Colon (tissue), 2 donors: ENCODE data around the gene SCP2D1.

ENCODE experiments used
- FAIRE-seq: peaks from 2 replicates; lab custom pipeline; 2012; peaks lifted over from hg19 to GRCh38; lab: Jason Lieb, UNC
- donor health status: control.
- donor health status: control.

SCP2D1 gene

DNA sequence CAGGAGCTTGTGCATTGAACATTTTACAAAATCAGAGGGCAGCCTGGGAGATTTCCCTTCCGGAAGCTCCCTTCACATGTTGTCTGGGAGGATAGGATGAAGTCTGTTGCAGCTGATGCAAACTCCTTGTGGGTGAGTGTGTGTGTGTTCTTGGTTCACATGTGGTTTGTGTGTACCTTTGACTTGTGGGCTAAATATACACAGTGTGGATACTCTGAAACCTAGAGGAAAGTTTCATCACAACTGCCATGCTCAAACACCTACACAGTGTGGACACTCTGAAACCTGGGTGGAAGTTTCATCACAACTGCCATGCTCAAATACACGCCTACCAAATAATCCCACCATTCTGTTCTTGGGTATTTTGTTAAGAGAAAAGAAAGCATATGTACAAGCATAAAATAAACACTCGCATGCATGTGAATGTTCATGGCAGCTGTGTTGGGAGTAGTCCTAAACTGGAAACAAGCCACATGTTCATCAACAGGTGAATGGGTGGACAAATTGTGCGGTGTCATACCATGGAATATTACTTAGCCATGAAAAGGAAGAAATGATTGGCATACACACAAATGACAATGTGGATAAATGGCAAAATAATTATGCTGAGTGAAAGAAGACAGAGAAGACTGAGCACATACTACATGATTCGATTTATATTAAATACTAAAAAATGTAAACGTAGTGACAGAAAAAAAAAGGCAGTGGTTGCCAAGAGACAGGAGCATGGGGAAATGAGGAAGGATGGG lies 1.8 kb downstream of the SCP2D1 start:
- no peak for FAIRE-seq

DNA sequence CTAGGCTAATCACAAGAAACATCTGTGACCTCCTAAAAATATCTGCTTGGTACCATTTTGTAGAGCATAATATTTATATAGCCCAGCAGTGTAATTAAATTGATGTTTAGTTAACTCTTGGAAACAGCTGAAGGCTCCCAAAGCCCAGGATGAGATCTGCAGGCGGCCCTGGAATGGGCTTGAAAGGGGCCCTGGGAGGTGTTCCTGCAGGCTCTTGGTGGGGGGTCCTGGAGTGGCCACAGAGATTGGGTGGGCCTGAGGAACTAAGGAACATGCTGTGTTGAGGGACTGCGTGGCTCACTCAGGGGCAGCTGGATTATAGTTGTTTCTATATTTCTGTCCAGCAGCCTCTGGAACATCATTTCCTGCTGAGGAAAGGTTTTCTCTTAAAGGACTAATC lies 9.2 kb downstream of the SCP2D1 start:
- FAIRE-seq, result no peak

DNA sequence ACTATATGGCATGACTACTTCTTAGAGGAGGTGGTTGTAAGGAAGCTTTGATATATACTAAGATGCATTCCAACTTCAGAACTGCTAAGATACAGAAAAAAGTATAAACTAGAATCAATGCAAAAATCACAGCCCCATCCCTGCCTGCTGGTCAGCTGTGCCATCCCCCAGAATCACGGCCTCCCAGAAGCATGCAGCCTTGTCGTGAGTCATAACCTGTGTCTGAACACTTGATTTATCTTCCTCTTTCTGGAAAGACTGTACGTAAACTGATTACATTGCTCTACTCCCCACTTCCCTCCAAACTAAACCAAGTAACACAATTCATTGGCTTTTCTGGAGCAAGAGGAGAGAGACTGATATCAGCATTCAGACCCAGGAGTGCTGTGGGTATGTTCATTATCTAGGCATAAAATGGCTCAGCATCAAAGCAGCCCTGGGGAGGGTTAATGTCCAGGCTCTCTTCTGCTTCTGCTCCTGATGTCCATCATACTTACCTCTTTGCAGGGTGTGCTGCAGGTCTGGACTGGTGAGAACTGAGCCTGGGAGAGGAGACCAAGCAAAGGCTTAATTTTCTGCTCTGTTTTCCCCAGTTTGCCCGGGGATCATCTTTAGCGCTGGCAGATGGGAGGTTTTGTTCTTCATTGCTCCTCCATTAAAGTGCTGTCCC lies 18.4 kb downstream of the SCP2D1 start:
- no peak for FAIRE-seq

- no peak for FAIRE-seq
Measured at GRCh38 chr20:18832546-18833200, 19.1 kb downstream of the SCP2D1 start.

DNA sequence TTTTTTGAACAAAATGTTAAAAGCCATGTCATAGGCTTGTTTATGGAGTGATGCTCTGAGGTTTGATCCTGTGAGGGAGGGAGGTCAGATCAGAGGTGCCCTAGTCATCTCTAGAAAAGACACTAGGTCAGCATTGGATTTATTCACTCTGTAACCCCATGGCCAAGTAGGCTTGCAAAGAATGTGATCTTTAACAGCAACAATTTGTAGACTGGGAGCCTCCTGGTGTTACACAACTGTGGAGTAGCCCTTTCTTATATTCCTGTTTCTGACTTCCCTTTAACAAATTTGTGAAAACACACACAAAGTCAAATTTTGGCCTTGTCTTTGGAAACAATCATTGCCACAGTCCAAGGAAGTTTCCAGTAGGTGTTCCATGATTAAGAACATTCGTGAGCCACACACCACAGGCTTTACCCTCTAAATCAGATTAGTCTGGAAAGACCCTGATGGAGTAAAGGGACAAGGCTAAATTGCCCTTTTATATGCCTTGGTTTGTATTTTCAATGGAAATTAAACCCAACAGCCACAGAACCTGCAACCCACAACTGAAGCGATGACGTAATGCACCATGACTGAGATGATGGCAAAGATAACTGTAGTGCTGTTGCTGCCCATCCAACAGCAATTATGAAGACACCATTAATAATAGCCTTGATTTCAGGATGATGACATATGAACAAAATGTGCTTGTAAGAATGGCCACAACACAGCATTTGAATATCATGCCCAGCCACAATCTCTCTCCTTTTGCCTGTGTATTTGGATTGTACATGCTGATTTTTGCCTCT lies 22.1 kb downstream of the SCP2D1 start:
- no peak for FAIRE-seq

GRCh38 chr20:18837718-18838117 lies 24.1 kb downstream of the SCP2D1 start:
- FAIRE-seq, result no peak

GRCh38 chr20:18839507-18840247 lies 26.1 kb downstream of the SCP2D1 start:
- no peak for FAIRE-seq

DNA sequence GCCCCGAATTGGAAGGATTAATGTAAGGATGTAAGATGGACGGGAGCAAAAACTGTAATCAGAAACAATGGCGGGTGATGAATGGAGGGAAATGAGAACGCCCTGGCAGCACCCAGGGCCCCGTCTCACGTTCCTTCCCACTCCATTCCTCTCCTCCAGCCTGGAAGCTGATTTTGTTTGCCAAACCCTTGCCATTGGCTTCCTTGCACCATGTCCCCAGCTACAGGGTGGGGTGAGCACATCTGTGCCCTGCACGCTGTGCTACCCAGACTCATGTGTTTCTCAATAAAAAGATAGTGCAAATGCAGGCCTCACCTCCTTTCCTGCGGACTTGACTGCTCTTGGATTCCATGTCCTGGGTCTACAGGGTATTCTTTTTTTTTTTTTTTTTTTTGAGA lies 26.7 kb downstream of the SCP2D1 start:
- FAIRE-seq, result no peak

DNA sequence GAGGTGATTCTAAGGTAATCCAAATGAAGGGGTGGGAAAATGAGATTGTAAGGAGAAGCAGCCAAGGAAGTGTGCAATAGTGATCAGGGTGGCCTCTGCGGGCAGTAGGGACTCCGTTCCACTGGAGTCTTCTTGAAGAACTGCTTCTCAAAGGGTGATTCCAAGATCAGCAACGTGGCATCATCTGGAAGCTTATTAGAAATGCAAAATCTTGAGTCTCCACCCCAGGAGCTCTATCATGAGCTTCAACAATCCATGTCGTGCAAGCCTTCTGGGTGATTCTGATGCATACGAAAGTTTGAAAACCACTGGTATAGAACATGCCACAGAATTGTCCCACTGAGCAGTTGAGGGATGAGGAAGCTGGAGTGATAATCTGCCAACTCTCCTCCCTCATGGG lies 31.4 kb downstream of the SCP2D1 start:
- no peak for FAIRE-seq

- FAIRE-seq, result no peak
Measured at GRCh38 chr20:18847226-18847755, 33.7 kb downstream of the SCP2D1 start.

GRCh38 chr20:18849131-18849530 lies 35.5 kb downstream of the SCP2D1 start:
- FAIRE-seq, result no peak

- FAIRE-seq, result no peak
Measured at GRCh38 chr20:18851629-18852028, 38.0 kb downstream of the SCP2D1 start.

GRCh38 chr20:18852318-18852717 lies 38.7 kb downstream of the SCP2D1 start:
- no peak for FAIRE-seq

DNA sequence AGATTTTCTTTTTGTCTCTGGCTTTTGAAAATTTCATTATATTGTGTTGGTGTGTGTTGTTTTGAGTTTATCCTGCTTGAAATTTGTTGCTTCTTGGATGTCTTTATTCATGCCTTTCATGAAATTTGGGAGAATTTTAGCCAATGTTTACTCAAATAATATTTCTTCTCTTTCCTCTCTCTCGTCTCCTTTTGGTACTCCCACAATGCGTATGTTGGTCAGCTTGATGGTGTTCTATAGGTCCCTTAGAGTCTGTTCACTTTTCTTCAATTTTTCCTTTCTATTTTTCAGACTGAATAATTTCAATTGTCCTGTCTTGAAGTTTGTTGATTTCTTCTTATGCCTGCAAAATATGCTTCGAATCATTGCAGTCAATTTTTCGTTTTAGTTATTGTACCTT lies 39.6 kb downstream of the SCP2D1 start:
- no peak for FAIRE-seq

DNA sequence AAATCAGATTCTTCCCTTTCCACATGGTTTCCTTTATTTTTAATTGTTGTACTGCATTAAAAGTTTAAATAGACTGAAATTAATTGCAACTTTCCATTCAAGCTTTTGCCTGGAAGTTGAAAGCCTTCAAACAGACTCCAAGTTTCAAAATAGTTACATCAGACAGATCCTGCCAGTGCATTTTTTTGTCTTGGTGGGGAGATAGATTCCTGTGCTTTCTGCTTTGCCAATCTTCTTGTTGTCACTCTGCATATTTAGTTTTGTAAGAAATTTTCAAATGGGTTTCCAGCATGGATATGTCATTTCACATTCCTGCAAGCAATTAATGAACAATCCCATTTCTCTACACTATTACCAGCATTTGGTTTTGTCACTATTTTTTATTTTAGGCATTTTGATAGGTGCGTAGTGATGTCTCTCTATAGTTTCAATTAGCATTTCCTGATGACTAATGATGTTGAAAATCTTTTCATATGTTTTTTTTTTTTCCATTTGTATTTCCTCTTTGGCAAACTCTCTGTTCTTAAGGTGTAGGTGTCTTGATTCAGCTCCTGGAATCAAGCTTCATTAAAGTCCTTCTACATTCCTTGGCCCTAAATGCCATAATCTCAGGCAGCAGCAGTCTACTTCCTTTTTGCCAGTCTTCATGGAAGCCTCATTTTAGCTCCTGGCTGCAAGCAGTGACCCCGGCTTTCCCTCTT lies 40.5 kb downstream of the SCP2D1 start:
- no peak for FAIRE-seq

GRCh38 chr20:18855882-18856281 lies 42.3 kb downstream of the SCP2D1 start:
- FAIRE-seq, result no peak

- FAIRE-seq, result no peak
Measured at GRCh38 chr20:18856873-18857272, 43.3 kb downstream of the SCP2D1 start.

DNA sequence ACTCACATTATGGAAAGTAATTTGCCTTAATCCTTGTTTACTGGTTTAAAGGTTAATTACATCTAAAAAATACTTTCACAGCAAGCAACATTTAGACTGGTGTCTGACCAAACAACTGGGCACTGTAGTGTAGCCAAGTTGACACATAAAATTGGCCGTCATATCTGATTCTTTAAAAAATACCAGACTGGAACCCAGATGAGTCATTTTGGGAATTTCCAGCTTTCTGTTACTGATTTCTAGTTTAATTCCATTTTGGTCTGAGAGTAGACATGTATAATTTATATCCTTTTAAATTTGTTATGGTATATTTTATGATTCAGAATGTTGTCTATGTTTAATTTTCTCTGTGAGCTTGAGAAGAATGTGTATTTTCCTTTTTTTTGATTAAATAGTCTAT lies 44.1 kb downstream of the SCP2D1 start:
- FAIRE-seq, result no peak

- no peak for FAIRE-seq
Measured at GRCh38 chr20:18858816-18859215, 45.2 kb downstream of the SCP2D1 start.
